Activated B cell treated with CpG ODN at 0.5 μM for 24 hours (primary cell): Measurements from ENCODE around the gene CHD2. TPM values are rescaled to one million over a fixed set of nuclear protein-coding genes. Genes with fewer than 3 reads are reported as not detected.
A peak's percentile ranks its signal among the peaks of the same experiment; 100 is the strongest.

Source experiments
- ATAC-seq: fragments of 200-7000 bp; cut with Tn5 transposase; one replicate; pipeline ENCODE4 v1.10.0; 2021; ENCODE audit warnings: low read depth, mild to moderate bottlenecking, moderate library complexity
- CTCF ChIA-PET: fragments of 350-600 bp; sonication (Branson Sonifier 250); formaldehyde crosslinking; loops from one replicate; lab custom pipeline; 2021; ENCODE audit warnings: antibody characterized with exemption; lab: Charles Lee
- POLR2A ChIA-PET: fragments of 350-600 bp; sonication (Branson Sonifier 250); formaldehyde crosslinking; loops from one replicate; lab custom pipeline; 2021; ENCODE audit warnings: antibody characterized with exemption; lab: Charles Lee
- DNase-seq: peaks from one replicate; pipeline ENCODE4 v3.0.0; 2022
- H3K27ac Mint-ChIP-seq: one replicate; pipeline ENCODE4 v1.8.0; 2020; ENCODE audit warnings: mixed read lengths
- H3K27me3 Mint-ChIP-seq: one replicate; pipeline ENCODE4 v1.8.0; 2021; ENCODE audit warnings: mixed read lengths
- H3K36me3 Mint-ChIP-seq: one replicate; pipeline ENCODE4 v1.8.0; 2021; ENCODE audit warnings: low read depth, mixed read lengths
- H3K4me1 Mint-ChIP-seq: one replicate; pipeline ENCODE4 v1.8.0; 2021; ENCODE audit warnings: mixed read lengths
- H3K4me3 Mint-ChIP-seq: one replicate; pipeline ENCODE4 v1.8.0; 2020; ENCODE audit warnings: mild to moderate bottlenecking, mixed read lengths
- H3K9me3 Mint-ChIP-seq: one replicate; pipeline ENCODE4 v1.8.0; 2020; ENCODE audit warnings: mixed read lengths
- intact Hi-C: fragments of 100-400 bp; cut with micrococcal nuclease; formaldehyde crosslinking; loops from one replicate; pipeline ENCODE4 v1.15.1; 2024
- total RNA-seq: library from RNA; stranded (reverse); gene quantifications from 2 replicates; pipeline ENCODE4 v1.2.3, GENCODE V29; 2022
- TF ChIP-seq, protein P1 (sequence below): fragments of 200-600 bp; IDR thresholded peaks from one replicate; pipeline ENCODE4 v1.8.0; 2022; ENCODE audit warnings: antibody characterized with exemption, mild to moderate bottlenecking

Gene CHD2
- total RNA-seq, 1 donor from 2014 or later: 298 TPM

DNA sequence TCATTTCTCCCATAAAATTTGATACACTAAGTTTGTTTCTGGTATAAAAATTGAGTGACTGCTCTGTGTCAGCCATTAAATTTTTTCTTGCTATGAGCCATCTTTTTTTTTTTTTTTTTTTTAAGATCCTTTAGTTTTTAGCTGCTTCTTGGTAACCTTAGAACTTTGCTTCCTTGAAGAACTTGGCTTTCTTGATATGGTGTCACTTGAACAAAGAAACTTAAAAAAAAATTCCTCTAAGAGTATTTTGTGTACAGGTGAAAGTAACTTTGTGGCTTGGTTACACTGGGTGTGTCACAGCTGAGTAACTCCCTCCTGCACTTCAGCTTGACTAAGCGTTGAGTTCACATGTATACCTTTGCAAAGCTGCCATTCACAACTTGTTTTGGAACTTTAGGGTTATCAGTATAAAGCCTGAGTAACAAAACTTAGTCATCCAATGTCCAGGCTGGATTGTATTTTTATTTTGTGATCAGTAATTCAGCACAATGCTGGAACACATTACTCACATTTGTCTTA is 6.5 kb downstream of the CHD2 start:
- intact Hi-C loops: loop anchor here (1.0 kb wide), 1 partner anchor 8 kb away; no protein-coding TSS in a partner anchor
- peaks cover 52% of the 10 kb centered on the region for H3K36me3 Mint-ChIP-seq
- peak overlapping the region; percentile 70 for H3K4me3 Mint-ChIP-seq
- H3K4me1 Mint-ChIP-seq: peaks cover 83% of the 10 kb centered on the region
- POLR2A ChIA-PET: interaction anchor here (0.7 to 10.5 kb wide), 10 partner anchors 9 to 96 kb away, joined by 3 to 449 read pairs (median 8); no protein-coding TSS in a partner anchor
- H3K27ac Mint-ChIP-seq: peak overlapping the region; percentile 100
- DNase-seq (no peak), ATAC-seq (peak; percentile 22)
- TF ChIP-seq, protein P1, sequence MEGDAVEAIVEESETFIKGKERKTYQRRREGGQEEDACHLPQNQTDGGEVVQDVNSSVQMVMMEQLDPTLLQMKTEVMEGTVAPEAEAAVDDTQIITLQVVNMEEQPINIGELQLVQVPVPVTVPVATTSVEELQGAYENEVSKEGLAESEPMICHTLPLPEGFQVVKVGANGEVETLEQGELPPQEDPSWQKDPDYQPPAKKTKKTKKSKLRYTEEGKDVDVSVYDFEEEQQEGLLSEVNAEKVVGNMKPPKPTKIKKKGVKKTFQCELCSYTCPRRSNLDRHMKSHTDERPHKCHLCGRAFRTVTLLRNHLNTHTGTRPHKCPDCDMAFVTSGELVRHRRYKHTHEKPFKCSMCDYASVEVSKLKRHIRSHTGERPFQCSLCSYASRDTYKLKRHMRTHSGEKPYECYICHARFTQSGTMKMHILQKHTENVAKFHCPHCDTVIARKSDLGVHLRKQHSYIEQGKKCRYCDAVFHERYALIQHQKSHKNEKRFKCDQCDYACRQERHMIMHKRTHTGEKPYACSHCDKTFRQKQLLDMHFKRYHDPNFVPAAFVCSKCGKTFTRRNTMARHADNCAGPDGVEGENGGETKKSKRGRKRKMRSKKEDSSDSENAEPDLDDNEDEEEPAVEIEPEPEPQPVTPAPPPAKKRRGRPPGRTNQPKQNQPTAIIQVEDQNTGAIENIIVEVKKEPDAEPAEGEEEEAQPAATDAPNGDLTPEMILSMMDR: no peak
- H3K27me3 Mint-ChIP-seq: no peaks in the 10 kb centered on the region
- CTCF ChIA-PET: interaction anchor here (0.9 to 3.8 kb wide), 4 partner anchors 11 to 109 kb away, joined by 4 to 28 read pairs (median 7); no protein-coding TSS in a partner anchor
- H3K9me3 Mint-ChIP-seq: no peaks in the 10 kb centered on the region

DNA sequence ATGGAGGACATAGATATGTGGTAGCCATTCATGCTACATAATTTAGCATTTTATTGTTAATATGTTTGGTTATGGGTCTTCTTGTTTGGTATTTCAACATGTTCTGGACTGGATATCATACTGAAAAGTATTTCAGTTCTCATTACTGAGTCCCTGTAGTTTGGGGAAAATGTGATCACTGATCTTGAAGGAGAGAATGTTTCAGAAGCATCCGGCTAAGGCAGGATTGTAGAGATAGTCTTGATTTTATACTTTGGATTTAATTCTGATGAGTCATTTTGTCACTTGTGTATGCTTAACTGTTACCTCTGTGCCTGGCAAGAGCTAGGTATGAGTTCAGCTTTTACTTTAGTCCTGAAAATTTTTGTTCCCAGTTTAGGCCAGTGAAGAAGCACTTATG is 7.1 kb downstream of the CHD2 start:
- DNase-seq (no peak), ATAC-seq (no peak)
- intact Hi-C loops: no loop called here
- Mint-ChIP-seq H3K4me3 (peak overlapping the region; percentile 70), H3K4me1 (peaks cover 90% of the 10 kb centered on the region), H3K36me3 (peaks cover 55% of the 10 kb centered on the region), H3K9me3 (no peaks in the 10 kb centered on the region), H3K27ac (peak overlapping the region; percentile 100), H3K27me3 (no peaks in the 10 kb centered on the region)
- TF ChIP-seq, protein P1: no peak
- POLR2A ChIA-PET: interaction anchor here (1.0 to 10.5 kb wide), 10 partner anchors 8 to 97 kb away, joined by 3 to 449 read pairs (median 8); no protein-coding TSS in a partner anchor
- CTCF ChIA-PET: interaction anchor here (0.9 to 3.8 kb wide), 6 partner anchors 10 to 109 kb away, joined by 4 to 28 read pairs (median 8); no protein-coding TSS in a partner anchor

DNA sequence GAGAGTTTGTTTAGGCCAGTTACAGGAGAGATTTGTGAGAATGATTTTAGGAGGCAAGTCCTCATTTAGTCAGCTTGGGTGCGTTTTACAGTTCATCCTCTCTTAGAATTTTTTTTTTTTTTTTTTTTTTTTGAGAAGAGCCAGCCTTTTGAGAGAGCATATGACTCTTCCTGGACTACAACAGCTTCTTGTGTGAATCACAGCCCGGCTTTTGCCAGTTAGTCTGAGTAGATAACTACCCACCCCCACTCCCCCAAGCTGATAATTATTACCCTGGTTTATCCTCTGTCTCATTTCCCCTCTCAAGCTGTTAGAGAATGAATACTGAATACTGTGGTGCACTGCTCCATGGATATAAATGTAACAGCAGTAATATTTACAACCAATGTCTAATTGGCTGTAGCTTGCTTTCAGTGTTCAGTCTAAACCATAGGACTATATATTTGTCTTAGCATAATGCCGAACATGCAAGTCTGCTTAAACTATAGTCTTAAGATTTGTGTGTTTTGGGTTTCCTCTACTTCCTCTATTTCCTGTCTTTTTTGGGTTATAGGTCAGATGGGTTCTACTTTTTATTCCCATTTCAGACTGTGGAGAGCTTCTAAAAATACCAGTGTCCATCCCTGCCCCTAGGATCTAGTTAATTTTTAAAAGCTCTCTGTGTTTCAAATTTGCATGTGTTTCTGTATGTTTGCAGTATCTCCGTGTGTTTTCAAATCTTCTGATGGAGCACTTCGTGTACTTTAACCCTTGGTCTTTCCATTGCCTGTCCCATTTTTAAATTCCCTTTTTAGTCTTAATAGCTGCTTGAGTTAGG is 8.0 kb downstream of the CHD2 start:
- DNase-seq (no peak), ATAC-seq (no peak)
- Mint-ChIP-seq H3K27ac (peak overlapping the region; percentile 100), H3K4me1 (peaks cover 90% of the 10 kb centered on the region), H3K36me3 (peaks cover 52% of the 10 kb centered on the region), H3K27me3 (no peaks in the 10 kb centered on the region), H3K4me3 (peak overlapping the region; percentile 70), H3K9me3 (no peaks in the 10 kb centered on the region)
- ChIA-PET CTCF (interaction anchor here (1.2 to 3.8 kb wide), 6 partner anchors 9 to 110 kb away, joined by 3 to 28 read pairs (median 8); no protein-coding TSS in a partner anchor), POLR2A (interaction anchor here (0.6 to 10.5 kb wide), 11 partner anchors 7 to 105 kb away, joined by 3 to 449 read pairs (median 10); partner anchors contain the start of gene CHD2)
- intact Hi-C loops: no loop called here
- TF ChIP-seq, protein P1: no peak

DNA sequence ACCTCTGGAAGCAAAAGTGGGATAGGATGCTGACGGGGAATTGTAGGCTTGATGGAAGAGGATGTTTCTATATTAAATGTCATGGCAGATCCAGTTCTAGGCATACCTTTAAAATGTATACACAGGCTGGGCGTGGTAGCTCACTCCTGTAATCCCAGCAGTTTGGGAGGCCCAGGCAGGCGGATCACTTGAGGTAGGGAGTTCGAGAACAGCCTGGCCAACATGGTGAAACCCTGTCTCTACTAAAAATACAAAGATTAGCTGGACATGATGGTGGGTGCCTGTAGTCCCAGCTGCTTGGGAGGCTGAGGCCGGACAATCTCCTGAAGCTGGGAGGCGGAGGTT is 8.6 kb downstream of the CHD2 start:
- peak overlapping the region; percentile 70 for H3K4me3 Mint-ChIP-seq
- TF ChIP-seq, protein P1: no peak
- ATAC-seq (no peak), DNase-seq (no peak)
- peaks cover 52% of the 10 kb centered on the region for H3K36me3 Mint-ChIP-seq
- ChIA-PET CTCF (interaction anchor here (1.2 to 3.8 kb wide), 6 partner anchors 9 to 111 kb away, joined by 3 to 28 read pairs (median 8); no protein-coding TSS in a partner anchor), POLR2A (interaction anchor here (0.7 to 10.5 kb wide), 6 partner anchors 7 to 99 kb away, joined by 3 to 449 read pairs (median 97); partner anchors contain the start of gene CHD2)
- intact Hi-C loops: no loop called here
- peak overlapping the region; percentile 100 for H3K27ac Mint-ChIP-seq
- no peaks in the 10 kb centered on the region for H3K9me3 Mint-ChIP-seq
- peaks cover 93% of the 10 kb centered on the region for H3K4me1 Mint-ChIP-seq
- no peaks in the 10 kb centered on the region for H3K27me3 Mint-ChIP-seq
